ENCODE results near the gene SEC22C.

DNA sequence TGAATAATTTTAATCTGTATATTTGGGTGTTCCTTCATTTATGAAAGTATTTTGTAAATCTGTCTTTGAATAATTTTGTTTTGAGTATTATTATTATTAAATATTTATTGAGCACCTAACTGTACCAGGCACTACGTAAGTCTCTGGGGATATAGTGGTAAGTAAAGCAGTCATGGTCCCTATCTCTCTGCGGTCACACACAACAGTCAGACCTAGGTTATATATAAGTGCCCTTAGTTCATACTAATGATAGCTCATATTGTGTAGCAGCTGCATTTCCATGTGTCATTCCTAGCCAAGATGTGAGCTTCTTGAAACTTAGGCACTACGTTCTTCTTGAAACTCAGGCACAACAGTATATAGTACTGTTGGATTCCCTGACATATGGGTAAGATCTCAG, 31.2 kb upstream of the SEC22C start:
- TF ChIP-seq POLR2A (IDR thresholded peaks at IDR 0.05) = no peak
- TF ChIP-seq, protein P1, sequence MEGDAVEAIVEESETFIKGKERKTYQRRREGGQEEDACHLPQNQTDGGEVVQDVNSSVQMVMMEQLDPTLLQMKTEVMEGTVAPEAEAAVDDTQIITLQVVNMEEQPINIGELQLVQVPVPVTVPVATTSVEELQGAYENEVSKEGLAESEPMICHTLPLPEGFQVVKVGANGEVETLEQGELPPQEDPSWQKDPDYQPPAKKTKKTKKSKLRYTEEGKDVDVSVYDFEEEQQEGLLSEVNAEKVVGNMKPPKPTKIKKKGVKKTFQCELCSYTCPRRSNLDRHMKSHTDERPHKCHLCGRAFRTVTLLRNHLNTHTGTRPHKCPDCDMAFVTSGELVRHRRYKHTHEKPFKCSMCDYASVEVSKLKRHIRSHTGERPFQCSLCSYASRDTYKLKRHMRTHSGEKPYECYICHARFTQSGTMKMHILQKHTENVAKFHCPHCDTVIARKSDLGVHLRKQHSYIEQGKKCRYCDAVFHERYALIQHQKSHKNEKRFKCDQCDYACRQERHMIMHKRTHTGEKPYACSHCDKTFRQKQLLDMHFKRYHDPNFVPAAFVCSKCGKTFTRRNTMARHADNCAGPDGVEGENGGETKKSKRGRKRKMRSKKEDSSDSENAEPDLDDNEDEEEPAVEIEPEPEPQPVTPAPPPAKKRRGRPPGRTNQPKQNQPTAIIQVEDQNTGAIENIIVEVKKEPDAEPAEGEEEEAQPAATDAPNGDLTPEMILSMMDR (IDR thresholded peaks at IDR 0.05) = no peak
